ENCODE results near the gene MT2A. TPM values are rescaled to one million over a fixed set of nuclear protein-coding genes. Genes with fewer than 3 reads are reported as not detected.

Gene MT2A
- total RNA-seq, 4 donors from 2014 or later = 301 to 1,668 (median 935) TPM

DNA sequence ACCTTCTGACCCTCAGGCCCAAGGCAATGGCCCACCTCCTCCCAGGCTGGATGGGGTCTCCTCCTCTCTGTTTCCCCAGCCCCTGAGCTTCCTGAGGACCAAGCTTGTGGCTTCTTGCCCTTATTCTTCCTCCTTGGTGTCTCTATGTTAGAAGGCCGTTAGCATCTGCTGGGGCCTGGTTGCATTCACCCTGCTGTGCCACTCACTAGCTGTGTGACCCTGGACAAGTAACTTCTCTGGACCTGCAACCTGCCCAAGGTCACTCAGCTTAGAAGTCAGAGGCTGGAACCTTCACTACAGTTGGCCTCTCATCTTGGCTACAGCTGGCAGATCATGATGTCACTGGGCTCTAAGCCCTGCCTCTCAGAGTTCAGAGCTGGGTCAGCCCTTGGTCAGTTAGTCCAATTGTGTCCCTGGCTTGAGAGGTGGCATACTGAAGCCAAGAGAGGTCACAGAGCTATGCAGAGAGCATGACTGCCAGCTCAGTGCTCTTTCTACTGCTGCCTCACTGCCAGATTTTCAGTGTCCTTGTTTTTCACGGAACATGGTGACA lies 3.0 kb downstream of the MT2A start:
- DNase-seq (ENCODE audit: low spot score) (no peak), ATAC-seq (ENCODE audit: low FRiP score) (no peak)
- TF ChIP-seq, protein P1, sequence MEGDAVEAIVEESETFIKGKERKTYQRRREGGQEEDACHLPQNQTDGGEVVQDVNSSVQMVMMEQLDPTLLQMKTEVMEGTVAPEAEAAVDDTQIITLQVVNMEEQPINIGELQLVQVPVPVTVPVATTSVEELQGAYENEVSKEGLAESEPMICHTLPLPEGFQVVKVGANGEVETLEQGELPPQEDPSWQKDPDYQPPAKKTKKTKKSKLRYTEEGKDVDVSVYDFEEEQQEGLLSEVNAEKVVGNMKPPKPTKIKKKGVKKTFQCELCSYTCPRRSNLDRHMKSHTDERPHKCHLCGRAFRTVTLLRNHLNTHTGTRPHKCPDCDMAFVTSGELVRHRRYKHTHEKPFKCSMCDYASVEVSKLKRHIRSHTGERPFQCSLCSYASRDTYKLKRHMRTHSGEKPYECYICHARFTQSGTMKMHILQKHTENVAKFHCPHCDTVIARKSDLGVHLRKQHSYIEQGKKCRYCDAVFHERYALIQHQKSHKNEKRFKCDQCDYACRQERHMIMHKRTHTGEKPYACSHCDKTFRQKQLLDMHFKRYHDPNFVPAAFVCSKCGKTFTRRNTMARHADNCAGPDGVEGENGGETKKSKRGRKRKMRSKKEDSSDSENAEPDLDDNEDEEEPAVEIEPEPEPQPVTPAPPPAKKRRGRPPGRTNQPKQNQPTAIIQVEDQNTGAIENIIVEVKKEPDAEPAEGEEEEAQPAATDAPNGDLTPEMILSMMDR (IDR thresholded peaks at IDR 0.05) = no peak

DNA sequence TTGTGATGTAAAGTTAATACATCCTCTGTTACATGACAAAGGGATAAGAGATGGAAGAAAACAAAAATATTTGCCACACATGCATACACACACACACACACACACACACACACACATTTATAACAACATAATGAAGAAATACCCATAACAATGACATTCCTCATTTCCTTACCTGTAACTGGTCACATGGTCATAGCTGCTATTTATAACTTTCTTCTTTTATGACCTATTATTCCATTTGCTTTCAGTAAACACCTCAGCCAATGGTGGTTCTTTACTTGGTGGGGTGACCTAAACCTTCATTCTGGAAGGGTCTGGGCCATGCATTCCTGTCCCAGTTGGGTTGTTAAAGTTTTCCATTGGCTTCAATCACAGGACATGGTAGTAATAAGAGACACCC lies 5.3 kb downstream of the MT2A start:
- no peak for ATAC-seq (ENCODE audit: low FRiP score)
- DNase-seq (ENCODE audit: low spot score) = no peak
- TF ChIP-seq, protein P1 (IDR thresholded peaks at IDR 0.05) = no peak

DNA sequence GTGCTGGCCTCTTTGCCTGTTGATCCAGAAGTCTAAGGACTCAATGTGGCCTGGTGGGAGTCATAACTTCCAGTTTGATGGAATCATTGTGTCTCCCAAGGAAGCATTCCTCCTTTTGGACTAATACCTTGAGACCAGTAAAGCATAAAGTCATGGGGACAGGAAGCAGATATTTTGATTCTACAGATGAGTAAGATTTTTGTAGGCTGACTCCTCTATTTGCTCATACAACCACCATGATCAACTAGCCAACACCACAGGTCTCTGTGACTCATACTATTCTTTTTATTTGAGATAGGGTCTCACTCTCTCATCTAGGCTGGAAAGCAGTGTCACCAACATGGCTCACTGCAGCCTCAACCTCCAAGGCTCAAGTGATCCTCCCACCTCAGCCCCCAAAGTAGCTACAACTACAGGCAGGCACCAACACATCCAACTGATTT lies 6.2 kb downstream of the MT2A start:
- TF ChIP-seq, protein P1 (IDR thresholded peaks at IDR 0.05) = no peak
- no peak for DNase-seq (ENCODE audit: low spot score)
- no peak for ATAC-seq (ENCODE audit: low FRiP score)

DNA sequence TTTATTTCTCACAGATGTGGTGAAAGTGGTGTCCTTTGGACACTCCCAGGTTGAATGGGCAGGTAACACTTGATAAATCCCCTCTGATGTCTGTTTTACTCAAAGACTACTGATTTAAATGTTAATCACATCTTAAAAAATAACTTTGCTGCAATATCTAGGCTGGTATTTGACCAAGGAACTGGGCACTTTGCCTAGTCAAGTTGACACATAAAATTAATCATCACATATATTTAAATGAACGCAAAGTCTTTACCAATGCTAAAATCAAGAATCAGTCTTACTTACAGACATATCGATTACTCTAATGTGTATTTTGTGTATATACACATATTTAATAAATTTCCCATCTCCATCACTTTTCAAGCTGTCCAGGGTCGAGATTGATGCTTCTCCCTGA lies 7.0 kb downstream of the MT2A start:
- ATAC-seq (ENCODE audit: low FRiP score) (no peak), DNase-seq (ENCODE audit: low spot score) (no peak)
- TF ChIP-seq, protein P1 (IDR thresholded peaks at IDR 0.05) = no peak

DNA sequence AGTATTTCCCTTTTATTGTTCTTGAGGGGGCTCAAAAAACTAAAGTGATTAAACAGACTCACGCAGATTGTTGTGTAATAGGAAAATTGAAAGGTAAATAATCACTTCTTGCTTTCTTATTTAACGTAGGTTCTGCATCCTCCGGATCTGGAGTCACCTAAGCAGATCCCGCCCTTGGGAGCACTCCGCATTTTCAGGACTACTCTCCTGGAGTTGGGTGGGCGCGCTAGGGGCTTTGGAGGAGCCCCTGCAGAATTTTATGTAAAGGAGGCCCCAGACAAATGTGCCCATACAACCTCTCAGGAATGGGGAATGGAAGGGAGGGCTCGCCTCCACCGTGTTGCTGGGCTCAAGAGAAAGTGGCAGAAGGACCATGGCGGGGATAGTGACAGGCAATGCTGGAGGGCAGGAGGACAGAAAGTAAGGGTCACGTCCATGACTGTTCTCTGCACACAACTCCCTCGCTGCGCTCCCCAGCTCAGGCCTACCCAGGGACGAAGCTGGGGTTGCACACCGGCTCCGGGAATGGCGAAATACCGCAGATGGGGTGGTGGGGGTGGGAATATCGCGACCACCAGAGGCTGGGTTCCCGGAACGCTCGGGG lies 8.3 kb downstream of the MT2A start:
- ATAC-seq (ENCODE audit: low FRiP score) (no peak), DNase-seq (ENCODE audit: low spot score) (no peak)
- TF ChIP-seq, protein P1 (IDR thresholded peaks at IDR 0.05) = no peak

DNA sequence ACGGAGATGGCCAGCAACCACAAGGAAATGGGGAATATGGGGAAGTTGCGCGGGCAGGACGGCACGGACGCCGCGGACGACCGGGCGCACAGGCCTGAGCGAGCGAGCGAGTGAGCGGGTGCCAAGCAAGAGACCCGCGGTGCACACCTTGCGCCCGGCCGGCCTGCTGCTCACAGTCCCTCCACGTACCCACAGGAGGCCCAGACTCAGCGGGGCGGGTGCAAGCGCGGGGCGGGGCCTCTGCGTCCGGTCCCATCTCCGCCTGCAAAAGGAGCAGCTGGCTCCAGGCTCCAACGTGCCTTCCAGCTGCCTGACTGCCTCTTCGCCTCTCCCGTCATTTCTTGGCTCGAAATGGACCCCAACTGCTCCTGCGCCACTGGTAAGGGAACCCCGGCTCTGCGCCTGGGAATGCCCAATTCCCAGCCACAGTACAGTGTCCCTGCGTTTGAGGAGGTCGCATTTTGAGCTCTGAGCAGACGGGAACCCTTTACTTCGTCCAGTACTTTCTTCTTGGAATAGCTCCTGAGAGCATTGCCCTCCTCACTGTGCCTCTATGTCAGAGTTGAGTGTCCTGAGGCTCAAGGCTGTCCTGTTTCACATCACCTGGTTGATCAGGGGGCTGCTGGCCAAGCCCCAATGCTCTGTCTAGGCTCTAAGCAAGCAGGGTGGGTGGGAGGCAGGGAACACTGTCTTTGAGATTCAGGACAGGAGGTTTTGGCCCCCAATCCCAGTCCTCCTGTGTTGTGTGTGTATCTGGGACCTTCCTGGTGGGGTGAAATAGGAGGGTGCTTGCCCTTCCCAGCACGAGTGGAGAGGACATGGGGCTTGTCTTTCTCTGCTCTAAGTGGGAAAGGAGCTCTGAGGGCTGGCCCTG lies 9.1 kb downstream of the MT2A start:
- ATAC-seq (ENCODE audit: low FRiP score) (peak; percentile 85), DNase-seq (ENCODE audit: low spot score) (no peak)
- TF ChIP-seq, protein P1 (IDR thresholded peaks at IDR 0.05) = no peak
